Measurements from ENCODE around the gene VN1R4.
"Not testable (repeated sequence)": the region's sequence is repeated elsewhere in the genome, so short reads cannot be mapped to it uniquely, and the experiment has no call there.

VN1R4 gene

DNA sequence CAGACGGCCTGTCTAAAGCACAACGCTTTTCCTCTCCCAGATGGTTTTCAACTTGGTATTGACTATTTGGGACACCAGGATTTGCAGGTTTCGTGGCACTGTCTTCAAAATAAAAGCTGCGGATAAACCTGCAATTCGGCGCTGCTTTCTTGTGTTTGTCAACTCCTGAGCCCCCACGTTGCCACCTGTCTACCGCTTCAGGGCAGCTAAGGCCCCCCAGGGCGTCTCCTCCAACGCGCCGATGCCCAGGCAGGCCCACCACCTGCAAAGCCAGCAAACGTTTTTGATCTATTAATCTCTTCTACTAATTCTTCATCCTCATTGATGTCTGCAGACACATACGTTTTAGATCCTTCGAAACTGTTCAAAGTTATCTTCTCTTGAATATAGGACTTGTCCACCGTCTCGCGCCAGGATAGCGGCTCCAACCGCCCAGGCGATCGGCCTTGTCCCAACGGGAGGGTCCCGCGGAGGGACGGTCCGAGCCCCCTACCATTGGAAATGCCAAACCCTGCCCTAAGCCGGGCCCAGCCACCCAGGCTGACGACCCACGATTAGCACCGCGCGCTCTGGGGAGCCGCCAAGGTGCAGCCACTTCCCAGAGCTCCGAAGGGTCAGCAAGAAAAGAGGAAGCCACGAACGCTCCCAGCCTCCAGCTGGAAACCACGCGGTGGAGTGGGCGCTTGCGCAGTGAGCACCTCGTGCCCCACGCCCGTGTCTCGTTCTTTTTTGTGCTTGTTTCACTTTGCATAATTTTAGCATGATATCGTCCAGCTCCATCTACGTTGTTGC lies 23.4 kb upstream of the VN1R4 start:
- ChIA-PET POLR2A (no interaction called here), CTCF (no interaction called here)
- Histone ChIP-seq H3K27me3 (replicated peaks in 2 of 5; ENCODE audit: control insufficient read depth in 4 of 5, insufficient read depth in 5 of 5, low read length in 4 of 5) (no peaks in the 10 kb centered on the region), H3K4me3 (ENCODE audit: control insufficient read depth in 1 of 7, extremely low read depth in 1 of 7, insufficient read depth in 4 of 7, low read depth in 2 of 7, low read length in 6 of 7) (no peak overlapping the region), H3K4me1 (ENCODE audit: control extremely low read depth in 1 of 4, control insufficient read depth in 4 of 4, insufficient read depth in 4 of 4, low read length in 3 of 4) (no peaks in the 10 kb centered on the region), H3K9me3 (ENCODE audit: control extremely low read depth in 1 of 5, control insufficient read depth in 4 of 5, insufficient read depth in 2 of 5, low read depth in 1 of 5, low read length in 4 of 5) (peaks cover 11 to 41% (median 23%) of the 10 kb centered on the region in 5 experiments), H3K36me3 (ENCODE audit: control insufficient read depth in 4 of 4, insufficient read depth in 4 of 4, low read length in 3 of 4) (no peaks in the 10 kb centered on the region), H3K27ac (ENCODE audit: insufficient read depth in 1 of 2, low read depth in 1 of 2, low read length in 2 of 2, poor library complexity in 1 of 2, severe bottlenecking in 2 of 2) (no peak overlapping the region)
- DNase-seq: no peak
- 89% methylated on average over 47 of the region's 47 CpGs for WGBS (ENCODE audit: insufficient coverage)

DNA sequence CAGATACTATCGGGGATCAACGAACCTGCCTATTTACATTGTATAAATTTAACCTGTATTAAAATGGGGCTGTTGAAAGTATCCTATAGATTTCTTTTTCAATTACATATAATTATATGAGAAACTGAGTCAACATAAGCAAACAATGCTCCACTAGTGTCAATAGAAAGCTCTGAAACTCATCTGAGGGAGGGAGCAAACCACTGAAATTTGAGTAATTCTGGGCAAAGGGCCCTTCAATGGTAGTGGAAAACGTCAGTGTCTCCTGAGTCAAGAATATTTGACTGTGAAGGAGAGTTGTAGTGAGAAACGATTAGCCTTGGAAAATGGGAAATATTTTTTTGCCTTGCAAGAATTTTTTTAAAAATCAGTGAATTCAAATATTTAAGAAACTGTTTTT lies 17.6 kb upstream of the VN1R4 start:
- CTCF ChIA-PET: no interaction called here
- H3K27ac ChIP-seq (ENCODE audit: insufficient read depth in 1 of 2, low read depth in 1 of 2, low read length in 2 of 2, poor library complexity in 1 of 2, severe bottlenecking in 2 of 2): no peak overlapping the region
- DNase-seq: no peak
- H3K4me1 ChIP-seq (ENCODE audit: control extremely low read depth in 1 of 4, control insufficient read depth in 4 of 4, insufficient read depth in 4 of 4, low read length in 3 of 4): no peaks in the 10 kb centered on the region
- H3K9me3 ChIP-seq (ENCODE audit: control extremely low read depth in 1 of 5, control insufficient read depth in 4 of 5, insufficient read depth in 2 of 5, low read depth in 1 of 5, low read length in 4 of 5): peaks cover 0 to 11% (median 0%) of the 10 kb centered on the region in 5 experiments
- WGBS (ENCODE audit: insufficient coverage): 64% methylated on average over 1 of the region's 4 CpGs
- H3K27me3 ChIP-seq (replicated peaks in 2 of 5; ENCODE audit: control insufficient read depth in 4 of 5, insufficient read depth in 5 of 5, low read length in 4 of 5): no peaks in the 10 kb centered on the region
- POLR2A ChIA-PET: no interaction called here
- H3K36me3 ChIP-seq (ENCODE audit: control insufficient read depth in 4 of 4, insufficient read depth in 4 of 4, low read length in 3 of 4): no peaks in the 10 kb centered on the region
- no peak overlapping the region for H3K4me3 ChIP-seq (ENCODE audit: control insufficient read depth in 1 of 7, extremely low read depth in 1 of 7, insufficient read depth in 4 of 7, low read depth in 2 of 7, low read length in 6 of 7)

DNA sequence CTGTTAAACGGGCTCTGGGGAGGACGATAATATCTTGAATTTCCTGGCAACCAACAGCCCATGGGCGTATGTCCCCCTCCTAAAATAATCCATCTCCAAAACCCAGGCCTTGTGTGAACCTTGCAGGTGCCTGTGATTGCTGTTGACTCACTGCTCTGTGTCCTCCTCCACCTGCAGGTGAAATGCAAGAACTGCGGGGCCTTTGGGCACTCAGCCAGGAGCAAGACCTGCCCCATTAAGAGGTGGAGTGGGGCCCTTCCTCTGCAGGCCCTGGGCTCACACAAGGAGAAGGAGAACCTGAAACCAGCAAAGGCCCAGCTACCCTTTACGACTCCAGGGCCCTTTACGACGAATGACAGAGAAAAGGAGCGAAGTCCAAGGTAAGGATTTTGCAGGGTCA lies 14.4 kb upstream of the VN1R4 start:
- peaks cover 0 to 12% (median 3%) of the 10 kb centered on the region in 5 experiments for H3K9me3 ChIP-seq (ENCODE audit: control extremely low read depth in 1 of 5, control insufficient read depth in 4 of 5, insufficient read depth in 2 of 5, low read depth in 1 of 5, low read length in 4 of 5)
- H3K27me3 ChIP-seq (replicated peaks in 2 of 5; ENCODE audit: control insufficient read depth in 4 of 5, insufficient read depth in 5 of 5, low read length in 4 of 5); POLR2A ChIA-PET; H3K4me3 ChIP-seq (ENCODE audit: control insufficient read depth in 1 of 7, extremely low read depth in 1 of 7, insufficient read depth in 4 of 7, low read depth in 2 of 7, low read length in 6 of 7); H3K36me3 ChIP-seq (ENCODE audit: control insufficient read depth in 4 of 4, insufficient read depth in 4 of 4, low read length in 3 of 4); CTCF ChIA-PET; DNase-seq; H3K27ac ChIP-seq (ENCODE audit: insufficient read depth in 1 of 2, low read depth in 1 of 2, low read length in 2 of 2, poor library complexity in 1 of 2, severe bottlenecking in 2 of 2); H3K4me1 ChIP-seq (ENCODE audit: control extremely low read depth in 1 of 4, control insufficient read depth in 4 of 4, insufficient read depth in 4 of 4, low read length in 3 of 4): not testable (repeated sequence)
- no CpG with 5 or more reads among the region's 8 CpGs for WGBS (ENCODE audit: insufficient coverage)

DNA sequence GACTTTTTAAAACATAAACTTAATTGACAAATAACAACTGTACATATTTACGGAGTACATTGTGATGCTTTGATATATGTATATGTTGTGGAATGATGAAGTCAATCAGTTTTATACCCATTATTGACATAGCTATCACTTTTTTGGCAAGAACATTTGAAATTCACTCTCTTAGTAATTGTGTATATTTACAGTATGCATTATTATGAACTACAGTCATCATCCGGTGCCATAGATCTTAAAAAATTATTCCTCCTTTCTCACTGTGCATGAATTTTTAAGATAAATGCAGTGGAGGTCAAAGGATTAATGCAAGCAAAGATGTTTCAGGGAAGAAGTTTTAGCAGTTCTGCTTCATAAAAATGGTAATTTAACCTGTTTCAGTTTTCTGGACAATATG lies 8.0 kb upstream of the VN1R4 start:
- no peak for DNase-seq
- CTCF ChIA-PET: no interaction called here
- Histone ChIP-seq H3K4me3 (ENCODE audit: control insufficient read depth in 1 of 7, extremely low read depth in 1 of 7, insufficient read depth in 4 of 7, low read depth in 2 of 7, low read length in 6 of 7) (no peak overlapping the region), H3K36me3 (ENCODE audit: control insufficient read depth in 4 of 4, insufficient read depth in 4 of 4, low read length in 3 of 4) (no peaks in the 10 kb centered on the region), H3K4me1 (ENCODE audit: control extremely low read depth in 1 of 4, control insufficient read depth in 4 of 4, insufficient read depth in 4 of 4, low read length in 3 of 4) (no peaks in the 10 kb centered on the region), H3K9me3 (ENCODE audit: control extremely low read depth in 1 of 5, control insufficient read depth in 4 of 5, insufficient read depth in 2 of 5, low read depth in 1 of 5, low read length in 4 of 5) (peaks cover 1 to 19% (median 9%) of the 10 kb centered on the region in 5 experiments), H3K27ac (ENCODE audit: insufficient read depth in 1 of 2, low read depth in 1 of 2, low read length in 2 of 2, poor library complexity in 1 of 2, severe bottlenecking in 2 of 2) (no peak overlapping the region), H3K27me3 (replicated peaks in 2 of 5; ENCODE audit: control insufficient read depth in 4 of 5, insufficient read depth in 5 of 5, low read length in 4 of 5) (no peaks in the 10 kb centered on the region)
- WGBS (ENCODE audit: insufficient coverage): no CpG with 5 or more reads among the region's 2 CpGs
- POLR2A ChIA-PET: no interaction called here

DNA sequence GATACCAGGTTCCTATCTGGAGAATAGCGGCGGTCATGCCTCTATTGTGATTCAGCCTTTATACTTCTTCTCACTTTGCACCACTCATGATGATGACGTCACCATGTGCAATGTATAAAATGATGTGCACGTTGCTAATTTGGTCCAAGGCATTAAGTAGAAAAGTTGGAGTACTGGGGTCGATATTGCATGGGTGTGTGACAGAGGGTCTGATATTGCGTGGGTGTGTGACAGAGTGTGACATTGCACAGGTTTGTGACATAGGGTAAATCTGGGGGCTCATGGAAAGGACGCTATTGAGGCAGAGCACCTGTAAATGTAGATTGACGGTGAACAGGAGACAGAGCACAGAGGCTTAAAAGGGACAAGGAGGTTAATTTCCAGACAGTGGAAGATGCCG lies 4.5 kb upstream of the VN1R4 start:
- Histone ChIP-seq H3K4me3 (ENCODE audit: control insufficient read depth in 1 of 7, extremely low read depth in 1 of 7, insufficient read depth in 4 of 7, low read depth in 2 of 7, low read length in 6 of 7) (no peak overlapping the region), H3K4me1 (ENCODE audit: control extremely low read depth in 1 of 4, control insufficient read depth in 4 of 4, insufficient read depth in 4 of 4, low read length in 3 of 4) (no peaks in the 10 kb centered on the region), H3K27ac (ENCODE audit: insufficient read depth in 1 of 2, low read depth in 1 of 2, low read length in 2 of 2, poor library complexity in 1 of 2, severe bottlenecking in 2 of 2) (no peak overlapping the region), H3K27me3 (replicated peaks in 2 of 5; ENCODE audit: control insufficient read depth in 4 of 5, insufficient read depth in 5 of 5, low read length in 4 of 5) (no peaks in the 10 kb centered on the region), H3K36me3 (ENCODE audit: control insufficient read depth in 4 of 4, insufficient read depth in 4 of 4, low read length in 3 of 4) (no peaks in the 10 kb centered on the region), H3K9me3 (ENCODE audit: control extremely low read depth in 1 of 5, control insufficient read depth in 4 of 5, insufficient read depth in 2 of 5, low read depth in 1 of 5, low read length in 4 of 5) (peaks cover 1 to 17% (median 8%) of the 10 kb centered on the region in 5 experiments)
- ChIA-PET CTCF (no interaction called here), POLR2A (no interaction called here)
- 86% methylated on average over 6 of the region's 9 CpGs for WGBS (ENCODE audit: insufficient coverage)
- DNase-seq: no peak

DNA sequence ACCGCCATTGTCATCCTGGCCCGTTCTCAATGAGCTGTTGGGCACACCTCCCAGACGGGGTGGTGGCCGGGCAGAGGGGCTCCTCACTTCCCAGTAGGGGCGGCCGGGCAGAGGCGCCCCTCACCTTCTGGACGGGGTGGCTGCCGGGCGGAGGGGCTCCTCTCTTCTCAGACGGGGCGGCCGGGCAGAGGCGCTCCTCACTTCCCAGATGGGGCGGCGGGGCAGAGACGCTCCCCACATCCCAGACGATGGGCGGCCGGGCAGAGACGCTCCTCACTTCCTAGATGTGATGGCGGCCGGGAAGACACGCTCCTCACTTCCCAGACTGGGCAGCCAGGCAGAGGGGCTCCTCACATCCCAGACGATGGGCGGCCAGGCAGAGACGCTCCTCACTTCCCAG lies 2.3 kb upstream of the VN1R4 start:
- H3K4me1 ChIP-seq (ENCODE audit: control extremely low read depth in 1 of 4, control insufficient read depth in 4 of 4, insufficient read depth in 4 of 4, low read length in 3 of 4); H3K36me3 ChIP-seq (ENCODE audit: control insufficient read depth in 4 of 4, insufficient read depth in 4 of 4, low read length in 3 of 4); CTCF ChIA-PET; DNase-seq; H3K27me3 ChIP-seq (replicated peaks in 2 of 5; ENCODE audit: control insufficient read depth in 4 of 5, insufficient read depth in 5 of 5, low read length in 4 of 5); H3K27ac ChIP-seq (ENCODE audit: insufficient read depth in 1 of 2, low read depth in 1 of 2, low read length in 2 of 2, poor library complexity in 1 of 2, severe bottlenecking in 2 of 2); POLR2A ChIA-PET; H3K4me3 ChIP-seq (ENCODE audit: control insufficient read depth in 1 of 7, extremely low read depth in 1 of 7, insufficient read depth in 4 of 7, low read depth in 2 of 7, low read length in 6 of 7): not testable (repeated sequence)
- WGBS (ENCODE audit: insufficient coverage): 97% methylated on average over 6 of the region's 27 CpGs
- H3K9me3 ChIP-seq (ENCODE audit: control extremely low read depth in 1 of 5, control insufficient read depth in 4 of 5, insufficient read depth in 2 of 5, low read depth in 1 of 5, low read length in 4 of 5): peaks cover 1 to 18% (median 10%) of the 10 kb centered on the region in 5 experiments

DNA sequence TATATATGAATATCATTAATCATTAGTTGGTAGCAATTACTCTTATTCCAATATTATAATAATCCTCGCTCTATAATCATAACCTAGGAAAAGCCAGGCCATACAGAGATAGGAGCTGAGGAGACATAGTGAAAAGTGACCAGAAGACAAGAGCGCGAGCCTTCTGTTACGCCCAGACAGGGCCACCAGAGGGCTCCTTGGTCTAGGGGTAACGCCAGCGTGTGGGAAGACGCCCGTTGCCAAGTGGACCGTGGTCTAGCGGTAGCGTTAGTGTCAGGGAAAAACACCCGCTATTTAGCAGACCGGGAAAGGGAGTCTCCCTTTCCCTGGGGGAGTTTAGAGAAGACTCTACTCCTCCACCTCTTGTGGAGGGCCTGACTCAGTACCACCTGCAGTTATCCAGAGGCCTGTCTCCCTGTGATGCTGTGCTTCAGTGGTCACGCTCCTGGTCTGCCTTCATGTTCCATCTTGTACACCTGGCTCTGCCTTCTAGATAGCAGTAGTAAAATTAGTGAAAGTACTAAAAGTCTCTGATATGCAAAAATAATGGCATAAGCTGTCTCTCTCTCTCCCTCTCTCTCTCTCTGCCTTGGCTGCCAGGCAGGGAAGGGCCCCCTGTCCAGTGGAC lies 9.7 kb downstream of the VN1R4 start, which contains the start of gene VN1R2:
TSS of gene VN1R2 (plus strand) at position 578 of the 628 bp plus-strand sequence. CDS start 84 bp downstream, outside the sequence.
- H3K27me3 ChIP-seq (replicated peaks in 2 of 5; ENCODE audit: control insufficient read depth in 4 of 5, insufficient read depth in 5 of 5, low read length in 4 of 5); H3K36me3 ChIP-seq (ENCODE audit: control insufficient read depth in 4 of 4, insufficient read depth in 4 of 4, low read length in 3 of 4); H3K4me3 ChIP-seq (ENCODE audit: control insufficient read depth in 1 of 7, extremely low read depth in 1 of 7, insufficient read depth in 4 of 7, low read depth in 2 of 7, low read length in 6 of 7); H3K4me1 ChIP-seq (ENCODE audit: control extremely low read depth in 1 of 4, control insufficient read depth in 4 of 4, insufficient read depth in 4 of 4, low read length in 3 of 4); DNase-seq; H3K27ac ChIP-seq (ENCODE audit: insufficient read depth in 1 of 2, low read depth in 1 of 2, low read length in 2 of 2, poor library complexity in 1 of 2, severe bottlenecking in 2 of 2); POLR2A ChIA-PET; CTCF ChIA-PET: not testable (repeated sequence)
- peaks cover 1 to 29% (median 15%) of the 10 kb centered on the region in 5 experiments for H3K9me3 ChIP-seq (ENCODE audit: control extremely low read depth in 1 of 5, control insufficient read depth in 4 of 5, insufficient read depth in 2 of 5, low read depth in 1 of 5, low read length in 4 of 5)
- 68% methylated on average over 12 of the region's 14 CpGs for WGBS (ENCODE audit: insufficient coverage)
